Lower leg skin (tissue), 3 donors: Measurements from ENCODE around the gene DNAH8.
"Not testable (repeated sequence)": the region's sequence is repeated elsewhere in the genome, so short reads cannot be mapped to it uniquely, and the experiment has no call there.

Experiments
- CTCF ChIP-seq, 3 donors: fragments of 450-650 bp; IDR thresholded peaks; one replicate each; pipeline ENCODE4 v1.5.1; 2016; ENCODE audit warnings: antibody characterized with exemption in 3 of 3, mild to moderate bottlenecking in 3 of 3, moderate library complexity in 2 of 3
- POLR2A ChIP-seq, 2 donors: fragments of 450-650 bp; IDR thresholded peaks; one replicate each; pipeline ENCODE4 v1.6.1; 2016 to 2017; ENCODE audit warnings: antibody characterized with exemption in 2 of 2, mild to moderate bottlenecking in 1 of 2, moderate library complexity in 1 of 2

GRCh38 chr6:38921540-38921939, 206.4 kb downstream of the DNAH8 start:
- not testable (repeated sequence) for TF ChIP-seq CTCF, POLR2A (IDR thresholded peaks at IDR 0.05)
